ENCODE data around the gene REPS2. TPM values are rescaled to one million over a fixed set of nuclear protein-coding genes. Genes with fewer than 3 reads are reported as not detected.

Gene REPS2
- total RNA-seq, 2 experiments from 2014 or later: 0.41 to 4.0 TPM

GRCh38 chrX:17072301-17072700 is 125.8 kb downstream of the REPS2 start:
- H2AFZ ChIP-seq (ENCODE audit: low read length): no peak overlapping the region
- no peak overlapping the region for H3K4me3 ChIP-seq (ENCODE audit: low read depth, low read length, poor library complexity, severe bottlenecking)
- BruUV-seq (replicated peaks): no TSS peak
- H3K36me3 ChIP-seq (ENCODE audit: insufficient read depth, low read length): no peaks in the 10 kb centered on the region
- intact Hi-C loops (cut with micrococcal nuclease; ENCODE audit: unreplicated experiment): no loop called here
- TF ChIP-seq EZH2phosphoT487 (IDR thresholded peaks at IDR 0.05; ENCODE audit: borderline replicate concordance, low read depth, low read length) (no peak), CTCF (conservative IDR thresholded peaks at IDR 0.05; ENCODE audit: low read length) (no peak)
- H3K79me2 ChIP-seq (ENCODE audit: insufficient read depth, low read depth, low read length): no peaks in the 10 kb centered on the region
- no peaks in the 10 kb centered on the region for H3K9me3 ChIP-seq (ENCODE audit: low read length)
- H3K4me1 ChIP-seq (ENCODE audit: insufficient read depth, low read length, poor library complexity, severe bottlenecking): no peaks in the 10 kb centered on the region
- H3K9me2 ChIP-seq (ENCODE audit: insufficient read depth, low read length): no peaks in the 10 kb centered on the region
- DNase-seq (ENCODE audit: low spot score): no peak
- POLR2A ChIA-PET: interaction anchor here (0.7 kb wide), 1 partner anchor 61 kb away, joined by 5 read pairs; no protein-coding TSS in a partner anchor
- H4K20me1 ChIP-seq (ENCODE audit: insufficient read depth, low read length): no peaks in the 10 kb centered on the region
- no peak overlapping the region for H3K4me2 ChIP-seq (ENCODE audit: low read length)
- CTCF ChIA-PET (ENCODE audit: unreplicated experiment): no interaction called here
- no peak overlapping the region for H3K27ac ChIP-seq (ENCODE audit: low read depth, low read length, poor library complexity, severe bottlenecking)

GRCh38 chrX:17072721-17073230 is 126.3 kb downstream of the REPS2 start:
- Histone ChIP-seq H3K27ac (ENCODE audit: low read depth, low read length, poor library complexity, severe bottlenecking) (no peak overlapping the region), H3K9me3 (ENCODE audit: low read length) (no peaks in the 10 kb centered on the region), H4K20me1 (ENCODE audit: insufficient read depth, low read length) (no peaks in the 10 kb centered on the region), H3K4me3 (ENCODE audit: low read depth, low read length, poor library complexity, severe bottlenecking) (no peak overlapping the region), H3K79me2 (ENCODE audit: insufficient read depth, low read depth, low read length) (no peaks in the 10 kb centered on the region), H3K4me1 (ENCODE audit: insufficient read depth, low read length, poor library complexity, severe bottlenecking) (no peaks in the 10 kb centered on the region), H2AFZ (ENCODE audit: low read length) (no peak overlapping the region), H3K36me3 (ENCODE audit: insufficient read depth, low read length) (no peaks in the 10 kb centered on the region), H3K9me2 (ENCODE audit: insufficient read depth, low read length) (no peaks in the 10 kb centered on the region), H3K4me2 (ENCODE audit: low read length) (no peak overlapping the region)
- no peak for DNase-seq (ENCODE audit: low spot score)
- intact Hi-C loops (cut with micrococcal nuclease; ENCODE audit: unreplicated experiment): no loop called here
- no TSS peak for BruUV-seq (replicated peaks)
- TF ChIP-seq CTCF (conservative IDR thresholded peaks at IDR 0.05; ENCODE audit: low read length) (no peak), EZH2phosphoT487 (IDR thresholded peaks at IDR 0.05; ENCODE audit: borderline replicate concordance, low read depth, low read length) (no peak)
- CTCF ChIA-PET (ENCODE audit: unreplicated experiment): no interaction called here
- POLR2A ChIA-PET: interaction anchor here (0.7 kb wide), 1 partner anchor 61 kb away, joined by 5 read pairs; no protein-coding TSS in a partner anchor

GRCh38 chrX:17075004-17075403 is 128.5 kb downstream of the REPS2 start:
- H3K36me3 ChIP-seq (ENCODE audit: insufficient read depth, low read length): no peaks in the 10 kb centered on the region
- H3K9me3 ChIP-seq (ENCODE audit: low read length): no peaks in the 10 kb centered on the region
- H3K4me1 ChIP-seq (ENCODE audit: insufficient read depth, low read length, poor library complexity, severe bottlenecking): no peaks in the 10 kb centered on the region
- no peaks in the 10 kb centered on the region for H3K9me2 ChIP-seq (ENCODE audit: insufficient read depth, low read length)
- no peaks in the 10 kb centered on the region for H4K20me1 ChIP-seq (ENCODE audit: insufficient read depth, low read length)
- H3K4me3 ChIP-seq (ENCODE audit: low read depth, low read length, poor library complexity, severe bottlenecking): no peak overlapping the region
- no peak overlapping the region for H2AFZ ChIP-seq (ENCODE audit: low read length)
- intact Hi-C loops (cut with micrococcal nuclease; ENCODE audit: unreplicated experiment): no loop called here
- ChIA-PET CTCF (ENCODE audit: unreplicated experiment) (no interaction called here), POLR2A (interaction anchor here (0.5 kb wide), 1 partner anchor 97 kb away, joined by 5 read pairs; no protein-coding TSS in a partner anchor)
- DNase-seq (ENCODE audit: low spot score): no peak
- H3K79me2 ChIP-seq (ENCODE audit: insufficient read depth, low read depth, low read length): no peaks in the 10 kb centered on the region
- TF ChIP-seq EZH2phosphoT487 (IDR thresholded peaks at IDR 0.05; ENCODE audit: borderline replicate concordance, low read depth, low read length) (no peak), CTCF (conservative IDR thresholded peaks at IDR 0.05; ENCODE audit: low read length) (no peak)
- no TSS peak for BruUV-seq (replicated peaks)
- H3K4me2 ChIP-seq (ENCODE audit: low read length): no peak overlapping the region
- H3K27ac ChIP-seq (ENCODE audit: low read depth, low read length, poor library complexity, severe bottlenecking): no peak overlapping the region
